ENCODE measurements around the gene YIPF1. TPM values are rescaled to one million over a fixed set of nuclear protein-coding genes. Genes with fewer than 3 reads are reported as not detected.
A peak's percentile ranks its signal among the peaks of the same experiment; 100 is the strongest.

YIPF1 gene
- total RNA-seq, 1 donor from 2014 or later = 25.7 TPM

DNA sequence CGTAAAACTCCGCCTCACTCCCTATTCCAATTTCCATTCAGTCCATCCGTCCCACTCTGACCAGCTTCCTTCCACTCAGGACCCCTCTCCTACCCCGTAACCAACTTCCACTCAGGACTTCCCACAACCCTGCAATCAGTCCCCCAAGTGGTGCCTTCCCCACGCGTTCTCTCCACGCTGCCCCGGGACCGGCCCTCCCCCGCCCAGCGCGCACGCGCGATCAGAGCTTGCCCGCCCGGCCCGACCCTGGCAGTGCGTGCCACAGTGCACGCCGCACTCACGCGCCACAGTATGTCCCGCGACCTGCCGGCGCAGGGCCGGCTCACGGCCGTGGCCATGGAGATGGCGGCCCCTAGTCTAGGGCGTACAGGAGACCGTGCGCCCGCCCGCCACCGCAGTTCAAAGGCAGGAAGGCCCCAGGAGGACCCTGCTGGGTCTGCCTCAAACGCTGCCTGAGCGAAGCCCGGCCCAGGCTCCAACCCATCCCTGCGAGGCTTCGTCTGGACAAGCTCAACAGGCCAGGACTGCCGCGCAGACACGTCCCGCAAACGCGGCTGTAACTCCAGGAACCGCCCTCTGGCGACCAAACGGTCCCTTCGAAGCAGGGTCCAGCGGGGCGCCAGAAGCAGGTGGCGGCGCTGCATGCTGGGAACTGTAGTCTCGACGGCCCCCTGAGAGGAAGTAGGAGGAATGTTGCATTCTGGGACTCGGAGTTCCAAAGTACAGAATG lies 51.5 kb downstream of the YIPF1 start, which contains the start of gene NDC1:
Gene NDC1 (minus strand): TSS at position 373 of the 730 bp plus-strand sequence. CDS start 35 bp downstream, at position 338.
- H3K9me3 Mint-ChIP-seq = peaks cover 2% of the 10 kb centered on the region
- H3K27me3 Mint-ChIP-seq (ENCODE audit: low read depth) = no peaks in the 10 kb centered on the region
- TF ChIP-seq CTCF (conservative IDR thresholded peaks at IDR 0.05) = peak; percentile 19
- H3K4me3 Mint-ChIP-seq = peak within 1 kb of the TSS; percentile 100
- peaks cover 4% of the 10 kb centered on the region for H3K36me3 Mint-ChIP-seq (ENCODE audit: low read depth)
- DNase-seq (ENCODE audit: low read depth, low spot score) = peak; percentile 84
- H3K4me1 Mint-ChIP-seq = peaks cover 30% of the 10 kb centered on the region
- H3K27ac Mint-ChIP-seq (ENCODE audit: unreplicated experiment) = peak within 1 kb of the TSS; percentile 100

DNA sequence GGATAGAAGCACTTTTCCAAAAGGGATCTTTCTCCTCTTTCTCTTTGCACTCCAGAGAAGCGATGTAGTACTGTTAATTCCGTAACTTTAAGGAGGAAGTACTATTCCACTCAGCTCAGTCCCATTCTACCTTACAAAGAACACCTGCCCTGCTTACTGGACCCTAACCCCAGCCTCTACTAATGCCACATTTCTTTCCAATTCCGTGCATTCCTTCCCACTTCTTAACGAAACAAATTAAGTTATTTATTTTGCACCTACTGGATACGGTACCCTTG lies 52.0 kb downstream of the YIPF1 start:
- no peak for TF ChIP-seq CTCF (conservative IDR thresholded peaks at IDR 0.05)
- peak overlapping the region; percentile 100 for H3K4me3 Mint-ChIP-seq
- no peak for DNase-seq (ENCODE audit: low read depth, low spot score)
- H3K9me3 Mint-ChIP-seq = peaks cover 2% of the 10 kb centered on the region
- peaks cover 30% of the 10 kb centered on the region for H3K4me1 Mint-ChIP-seq
- peak overlapping the region; percentile 100 for H3K27ac Mint-ChIP-seq (ENCODE audit: unreplicated experiment)
- peaks cover 4% of the 10 kb centered on the region for H3K36me3 Mint-ChIP-seq (ENCODE audit: low read depth)
- H3K27me3 Mint-ChIP-seq (ENCODE audit: low read depth) = no peaks in the 10 kb centered on the region

GRCh38 chr1:53835491-53835890 lies 54.1 kb downstream of the YIPF1 start:
- no peaks in the 10 kb centered on the region for H3K9me3 Mint-ChIP-seq
- DNase-seq (ENCODE audit: low read depth, low spot score) = no peak
- H3K27ac Mint-ChIP-seq (ENCODE audit: unreplicated experiment) = no peak overlapping the region
- peaks cover 30% of the 10 kb centered on the region for H3K4me1 Mint-ChIP-seq
- peaks cover 2% of the 10 kb centered on the region for H3K36me3 Mint-ChIP-seq (ENCODE audit: low read depth)
- peak overlapping the region; percentile 85 for H3K4me3 Mint-ChIP-seq
- no peak for TF ChIP-seq CTCF (conservative IDR thresholded peaks at IDR 0.05)
- no peaks in the 10 kb centered on the region for H3K27me3 Mint-ChIP-seq (ENCODE audit: low read depth)

DNA sequence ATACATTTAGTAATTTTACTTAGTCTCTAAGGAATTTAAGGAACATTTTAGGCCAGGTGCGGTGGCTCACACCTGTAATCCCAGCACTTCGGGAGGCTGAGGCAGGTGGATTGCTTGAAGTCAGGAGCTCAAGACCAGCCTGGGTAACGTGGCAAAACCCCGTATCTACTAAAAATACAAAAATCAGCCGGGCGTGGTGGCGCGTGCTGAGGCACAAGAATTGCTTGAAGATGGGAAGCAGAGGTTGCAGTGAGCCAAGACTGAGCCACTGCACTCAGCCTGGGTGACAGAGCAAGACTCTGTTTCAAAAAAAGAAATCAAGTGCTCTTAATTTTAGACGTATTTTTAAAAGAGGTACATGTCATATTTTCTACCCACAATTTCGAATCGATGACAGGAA lies 54.8 kb downstream of the YIPF1 start:
- no peak for TF ChIP-seq CTCF (conservative IDR thresholded peaks at IDR 0.05)
- Mint-ChIP-seq H3K4me1 (peaks cover 30% of the 10 kb centered on the region), H3K27ac (ENCODE audit: unreplicated experiment) (no peak overlapping the region), H3K36me3 (ENCODE audit: low read depth) (peaks cover 2% of the 10 kb centered on the region), H3K27me3 (ENCODE audit: low read depth) (no peaks in the 10 kb centered on the region), H3K4me3 (peak overlapping the region; percentile 66), H3K9me3 (no peaks in the 10 kb centered on the region)
- DNase-seq (ENCODE audit: low read depth, low spot score) = no peak

DNA sequence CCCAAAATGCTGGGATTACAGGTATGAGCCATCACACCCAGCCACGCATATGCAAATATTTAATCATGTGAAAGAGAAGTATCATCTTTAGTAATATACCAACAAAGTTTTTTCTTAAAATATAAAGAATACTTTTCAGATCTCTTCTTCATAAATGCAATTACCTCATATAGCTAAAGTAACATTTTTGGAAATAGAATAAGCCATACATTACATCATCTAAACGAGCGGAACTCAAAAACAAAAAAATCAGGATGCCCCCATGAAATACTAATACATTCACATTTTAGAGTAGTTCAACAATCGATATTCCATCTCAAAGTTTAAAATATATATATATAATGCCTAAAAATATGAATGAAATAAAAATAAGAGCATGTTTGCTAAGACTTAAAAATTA lies 56.2 kb downstream of the YIPF1 start:
- Mint-ChIP-seq H3K9me3 (no peaks in the 10 kb centered on the region), H3K4me3 (no peak overlapping the region), H3K27ac (ENCODE audit: unreplicated experiment) (no peak overlapping the region), H3K36me3 (ENCODE audit: low read depth) (peaks cover 2% of the 10 kb centered on the region), H3K27me3 (ENCODE audit: low read depth) (no peaks in the 10 kb centered on the region), H3K4me1 (peaks cover 24% of the 10 kb centered on the region)
- no peak for TF ChIP-seq CTCF (conservative IDR thresholded peaks at IDR 0.05)
- no peak for DNase-seq (ENCODE audit: low read depth, low spot score)

Measured in neural crest cell (in vitro differentiated cells).